Keratinocyte (primary cell): Measurements from ENCODE around the gene PTPDC1.
"Not testable (repeated sequence)": the region's sequence is repeated elsewhere in the genome, so short reads cannot be mapped to it uniquely, and the experiment has no call there.

Experiments
- EZH2 ChIP-seq: IDR thresholded peaks from one replicate; pipeline ENCODE4 v1.6.1; 2012; ENCODE audit warnings: inconsistent platforms, mild to moderate bottlenecking, low read length, moderate library complexity
- TF ChIP-seq, protein P1 (sequence below), 3 experiments: IDR thresholded peaks in 1 of 3; conservative IDR thresholded peaks in 1 of 3; optimal IDR thresholded peaks in 1 of 3; 2 replicates in 2 of 3; 3 replicates in 1 of 3; pipeline versions ENCODE3 to v1.5.1; 2011; ENCODE audit warnings: low read length in 3 of 3, mild to moderate bottlenecking in 3 of 3, moderate library complexity in 2 of 3, control low read depth in 1 of 3, inconsistent platforms in 1 of 3; ENCODE audit not compliant: insufficient read depth in 2 of 3; ENCODE audit errors: extremely low read depth in 1 of 3

DNA sequence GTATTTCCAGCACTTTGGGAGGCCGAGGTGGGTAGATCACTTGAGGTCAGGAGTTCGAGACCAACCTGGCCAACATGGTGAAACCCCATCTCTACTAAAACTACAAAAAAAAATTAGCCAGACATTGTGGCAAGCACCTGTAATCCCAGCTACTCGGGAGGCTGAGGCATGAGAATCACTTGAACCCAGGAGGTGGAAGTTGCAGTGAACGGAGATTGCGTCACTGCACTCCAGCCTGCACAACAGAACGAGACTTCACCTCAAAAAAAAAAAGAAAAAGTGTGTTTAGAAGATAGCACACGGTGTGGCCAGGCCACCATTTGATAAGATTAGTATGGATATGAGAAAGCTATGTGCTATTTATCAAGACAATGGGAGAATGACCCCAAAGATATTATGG is 35.8 kb downstream of the PTPDC1 start:
- TF ChIP-seq, protein P1, sequence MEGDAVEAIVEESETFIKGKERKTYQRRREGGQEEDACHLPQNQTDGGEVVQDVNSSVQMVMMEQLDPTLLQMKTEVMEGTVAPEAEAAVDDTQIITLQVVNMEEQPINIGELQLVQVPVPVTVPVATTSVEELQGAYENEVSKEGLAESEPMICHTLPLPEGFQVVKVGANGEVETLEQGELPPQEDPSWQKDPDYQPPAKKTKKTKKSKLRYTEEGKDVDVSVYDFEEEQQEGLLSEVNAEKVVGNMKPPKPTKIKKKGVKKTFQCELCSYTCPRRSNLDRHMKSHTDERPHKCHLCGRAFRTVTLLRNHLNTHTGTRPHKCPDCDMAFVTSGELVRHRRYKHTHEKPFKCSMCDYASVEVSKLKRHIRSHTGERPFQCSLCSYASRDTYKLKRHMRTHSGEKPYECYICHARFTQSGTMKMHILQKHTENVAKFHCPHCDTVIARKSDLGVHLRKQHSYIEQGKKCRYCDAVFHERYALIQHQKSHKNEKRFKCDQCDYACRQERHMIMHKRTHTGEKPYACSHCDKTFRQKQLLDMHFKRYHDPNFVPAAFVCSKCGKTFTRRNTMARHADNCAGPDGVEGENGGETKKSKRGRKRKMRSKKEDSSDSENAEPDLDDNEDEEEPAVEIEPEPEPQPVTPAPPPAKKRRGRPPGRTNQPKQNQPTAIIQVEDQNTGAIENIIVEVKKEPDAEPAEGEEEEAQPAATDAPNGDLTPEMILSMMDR (optimal IDR thresholded peaks at IDR 0.05 in 1 of 3, IDR thresholded peaks at IDR 0.05 in 1 of 3, conservative IDR thresholded peaks at IDR 0.05 in 1 of 3; ENCODE audit: extremely low read depth in 1 of 3, insufficient read depth in 2 of 3, low read length in 3 of 3) = not testable (repeated sequence)
- TF ChIP-seq EZH2 = not testable (repeated sequence)
